GM06990 (cell line): ENCODE data around the gene PRR22.

Source experiments
- DNase-seq: peaks from one replicate; pipeline ENCODE4 v3.0.0-alpha.2; 2011; ENCODE audit not compliant: insufficient read length; ENCODE audit errors: extremely low read depth
- H3K27me3 ChIP-seq: replicated peaks from 2 replicates; pipeline ENCODE4 v1.6.0; 2011; ENCODE audit warnings: low read length; ENCODE audit not compliant: control insufficient read depth, insufficient read depth
- H3K36me3 ChIP-seq: 2 replicates; pipeline ENCODE4 v1.5.1; 2011; ENCODE audit warnings: low read length; ENCODE audit not compliant: control insufficient read depth, insufficient read depth
- H3K4me3 ChIP-seq: replicated peaks from 2 replicates; pipeline ENCODE4 v1.5.1; 2011; ENCODE audit warnings: low read depth, mild to moderate bottlenecking, control low read depth, low read length
- CTCF ChIP-seq: IDR thresholded peaks from 2 replicates; pipeline ENCODE4 v1.5.1; 2011; ENCODE audit warnings: low read length, control low read depth, mild to moderate bottlenecking, inconsistent platforms; ENCODE audit not compliant: insufficient read depth, poor library complexity, severe bottlenecking

PRR22 gene

DNA sequence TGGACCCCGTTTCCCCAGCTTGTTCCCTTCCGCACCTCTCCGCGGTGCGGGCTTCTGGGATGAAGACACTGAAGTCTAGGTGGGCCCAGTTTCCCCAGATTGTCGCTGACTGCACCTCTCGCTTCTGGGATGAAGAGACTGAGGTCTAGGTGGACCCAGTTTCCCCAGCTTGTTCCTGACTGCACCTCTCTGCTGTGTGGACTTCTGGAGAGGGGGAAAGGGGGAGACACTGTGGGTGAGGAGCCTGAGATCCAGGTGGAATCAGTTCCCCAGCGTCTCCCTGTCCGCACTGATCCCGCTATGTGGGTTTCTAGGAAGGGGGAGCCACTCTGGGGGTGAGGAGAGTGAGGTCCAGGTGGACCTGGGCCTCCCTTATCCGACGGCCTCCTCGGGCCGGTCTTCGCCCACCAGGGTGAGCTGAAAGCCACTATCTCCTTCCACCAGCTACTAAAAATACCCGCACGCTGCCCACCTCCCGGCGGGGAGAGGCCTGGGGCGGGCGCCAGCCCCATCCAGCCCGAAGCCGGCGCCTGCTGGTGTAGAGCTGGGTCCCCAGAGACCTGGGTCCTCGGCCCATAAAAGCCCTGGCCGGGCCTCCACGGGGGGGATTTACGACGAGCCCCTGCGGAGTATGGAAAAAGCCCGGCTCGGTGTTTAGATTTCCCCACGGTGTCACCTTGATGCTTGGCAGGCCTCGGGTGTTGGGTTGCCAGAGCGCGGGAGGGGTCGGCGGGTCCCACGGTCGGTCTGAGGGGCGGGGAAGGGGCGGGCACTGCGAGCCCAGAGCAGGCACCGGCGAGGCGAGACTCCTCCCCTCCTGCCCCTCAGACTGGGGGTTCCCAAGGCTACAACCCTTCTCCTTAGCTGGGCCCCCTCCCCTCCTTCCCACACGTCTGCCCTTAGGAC lies 44.4 kb upstream of the PRR22 start:
- DNase-seq, result peak; percentile 53
- H3K4me3 ChIP-seq, result peak overlapping the region; percentile 60
- H3K36me3 ChIP-seq, result no peaks in the 10 kb centered on the region
- H3K27me3 ChIP-seq, result no peaks in the 10 kb centered on the region
- TF ChIP-seq CTCF, result no peak

DNA sequence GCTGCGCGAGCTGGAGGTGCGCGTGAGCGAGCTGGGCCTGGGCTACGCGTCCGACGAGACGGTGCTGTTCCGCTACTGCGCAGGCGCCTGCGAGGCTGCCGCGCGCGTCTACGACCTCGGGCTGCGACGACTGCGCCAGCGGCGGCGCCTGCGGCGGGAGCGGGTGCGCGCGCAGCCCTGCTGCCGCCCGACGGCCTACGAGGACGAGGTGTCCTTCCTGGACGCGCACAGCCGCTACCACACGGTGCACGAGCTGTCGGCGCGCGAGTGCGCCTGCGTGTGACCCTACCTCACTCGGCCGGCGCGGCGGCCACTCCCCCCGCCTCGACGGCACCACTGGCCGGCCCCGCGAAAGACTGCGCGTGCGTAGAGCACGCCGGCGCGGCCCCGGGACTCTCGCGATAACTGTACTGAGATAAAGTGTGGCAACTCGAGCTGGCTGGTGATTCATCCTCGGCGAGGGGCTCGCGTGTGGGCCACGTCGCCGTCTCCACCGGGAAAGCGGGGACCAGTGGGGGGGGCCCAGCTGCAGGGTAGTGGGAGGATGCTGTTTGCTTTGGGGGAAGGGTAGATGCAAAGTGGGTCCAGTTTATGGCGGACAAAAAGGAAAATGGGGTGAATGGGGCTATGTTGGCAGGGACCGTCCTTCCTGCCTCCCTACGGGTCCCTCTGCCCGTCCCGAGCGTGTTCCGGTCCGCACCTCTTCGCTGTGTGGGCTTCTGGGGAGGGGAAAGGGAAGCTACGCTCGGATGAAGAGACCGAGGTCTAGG lies 43.5 kb upstream of the PRR22 start:
- no peaks in the 10 kb centered on the region for H3K27me3 ChIP-seq
- DNase-seq, result peak; percentile 93
- H3K36me3 ChIP-seq, result no peaks in the 10 kb centered on the region
- H3K4me3 ChIP-seq, result peak overlapping the region; percentile 60
- TF ChIP-seq CTCF, result no peak

DNA sequence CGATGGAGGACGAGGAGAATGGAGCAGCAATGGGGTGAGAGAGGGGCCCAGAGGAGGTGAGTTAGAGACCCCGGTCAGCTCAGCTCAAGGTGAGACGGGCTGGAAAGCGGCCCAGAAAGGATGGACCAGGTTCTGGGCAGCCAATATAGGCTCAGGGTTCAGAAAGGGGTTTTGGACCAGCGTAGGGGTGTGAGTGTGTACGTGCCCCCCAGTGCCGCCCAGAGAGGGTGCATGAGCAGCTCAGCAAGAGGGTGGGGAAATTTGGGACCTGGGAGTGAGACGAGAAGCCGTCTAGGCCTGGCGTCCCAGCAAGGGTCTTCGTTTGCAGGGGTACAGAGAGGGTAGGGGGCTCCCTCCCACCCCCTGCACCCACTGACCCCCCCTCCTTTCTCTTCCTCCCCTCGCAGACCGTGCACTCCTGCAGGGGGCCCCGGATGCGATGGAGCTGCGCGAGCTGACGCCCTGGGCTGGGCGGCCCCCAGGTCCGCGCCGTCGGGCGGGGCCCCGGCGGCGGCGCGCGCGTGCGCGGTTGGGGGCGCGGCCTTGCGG lies 42.9 kb upstream of the PRR22 start:
- H3K27me3 ChIP-seq, result no peaks in the 10 kb centered on the region
- H3K4me3 ChIP-seq, result peak overlapping the region; percentile 60
- H3K36me3 ChIP-seq, result no peaks in the 10 kb centered on the region
- no peak for DNase-seq
- TF ChIP-seq CTCF, result no peak

- DNase-seq, result peak; percentile 47
- H3K4me3 ChIP-seq, result no peak overlapping the region
- no peaks in the 10 kb centered on the region for H3K27me3 ChIP-seq
- no peak for TF ChIP-seq CTCF
- no peaks in the 10 kb centered on the region for H3K36me3 ChIP-seq
Observed at GRCh38 chr19:5826531-5827341, 42.2 kb upstream of the PRR22 start.

- DNase-seq, result no peak
- Histone ChIP-seq H3K4me3 (no peak overlapping the region), H3K36me3 (no peaks in the 10 kb centered on the region), H3K27me3 (no peaks in the 10 kb centered on the region)
- TF ChIP-seq CTCF, result no peak
Observed at GRCh38 chr19:5825178-5825577, 40.6 kb upstream of the PRR22 start.
